Panc1 (cell line): Measurements from ENCODE around the gene NEMF. TPM values are rescaled to one million over a fixed set of nuclear protein-coding genes. Genes with fewer than 3 reads are reported as not detected.
"Not testable (repeated sequence)": the region's sequence is repeated elsewhere in the genome, so short reads cannot be mapped to it uniquely, and the experiment has no call there.

Experiments
- ATAC-seq: fragments of 200-7000 bp; cut with Tn5 transposase; 2 replicates; pipeline ENCODE4 v1.9.1; 2020; ENCODE audit warnings: mild to moderate bottlenecking, moderate library complexity
- BruUV-seq: library from RNA; stranded (reverse); fragments of 400-500 nt; replicated peaks from 2 replicates; lab custom pipeline; 2021; lab: Mats Ljungman, UMichigan
- CTCF ChIA-PET: fragments of 300-600 bp; sonication (Branson Sonifier 250); formaldehyde crosslinking; loops from one replicate; lab custom pipeline; 2022; ENCODE audit warnings: antibody characterized with exemption; lab: Charles Lee
- POLR2A ChIA-PET: fragments of 300-600 bp; sonication (Branson Sonifier 250); formaldehyde crosslinking; loops from one replicate; lab custom pipeline; 2022; ENCODE audit warnings: antibody characterized with exemption; lab: Charles Lee
- DNase-seq: peaks from one replicate; pipeline ENCODE4 v3.0.0-alpha.2; 2010; ENCODE audit warnings: low read depth, low spot score
- H3K27ac ChIP-seq: 2 replicates; pipeline ENCODE4 v1.5.1; 2011; ENCODE audit warnings: mild to moderate bottlenecking, low read length, inconsistent platforms
- H3K27me3 ChIP-seq: fragments of 200-500 bp; sonication (Bioruptor generic); 2 replicates; pipeline ENCODE4 v1.6.0; 2014; ENCODE audit warnings: low read length, inconsistent platforms; ENCODE audit not compliant: control insufficient read depth, insufficient read depth
- H3K36me3 ChIP-seq: fragments of 200-500 bp; sonication (Bioruptor generic); 2 replicates; pipeline ENCODE4 v1.5.1; 2014; ENCODE audit warnings: inconsistent platforms, mild to moderate bottlenecking, low read length, moderate library complexity; ENCODE audit not compliant: control insufficient read depth, insufficient read depth
- H3K4me1 ChIP-seq: 2 replicates; pipeline ENCODE4 v1.5.1; 2011; ENCODE audit warnings: inconsistent platforms, mild to moderate bottlenecking, low read length, moderate library complexity; ENCODE audit not compliant: control insufficient read depth, insufficient read depth
- H3K4me3 ChIP-seq, 2 experiments: 2 replicates each; pipeline ENCODE4 v1.5.1; 2011 to 2012; ENCODE audit warnings: low read depth in 2 of 2, low read length in 2 of 2, mild to moderate bottlenecking in 2 of 2, inconsistent platforms in 1 of 2, moderate library complexity in 1 of 2
- H3K9me3 ChIP-seq: fragments of 200-500 bp; sonication (Bioruptor generic); 2 replicates; pipeline ENCODE4 v1.5.1; 2014; ENCODE audit warnings: low read depth, mild to moderate bottlenecking, inconsistent platforms, low read length, moderate library complexity; ENCODE audit not compliant: control insufficient read depth, insufficient read depth
- POLR2AphosphoS5 ChIP-seq: IDR thresholded peaks from 2 replicates; pipeline ENCODE4 v1.6.1; 2012; ENCODE audit warnings: mild to moderate bottlenecking, low read depth, low read length, moderate library complexity
- SIN3A ChIP-seq: IDR thresholded peaks from 2 replicates; pipeline ENCODE4 v1.6.1; 2012; ENCODE audit warnings: low read depth, mild to moderate bottlenecking, low read length, moderate library complexity, borderline replicate concordance; ENCODE audit not compliant: insufficient read depth
- TCF7L2 ChIP-seq: IDR thresholded peaks from 2 replicates; pipeline ENCODE4 v1.6.1; 2011; ENCODE audit warnings: mild to moderate bottlenecking, low read depth, low read length, inconsistent platforms
- in situ Hi-C: cut with HindIII; loops from 2 replicates; pipeline ENCODE4 v1.10.0; 2016; ENCODE audit warnings: low sequenced_read_pairs, low pct_unique_long_range_greater_than_20kb
- intact Hi-C: fragments of 100-400 bp; cut with micrococcal nuclease; formaldehyde crosslinking; loops from one replicate; pipeline ENCODE4 v1.10.0; 2022; ENCODE audit not compliant: unreplicated experiment
- total RNA-seq: library from RNA; stranded (reverse); gene quantifications from one replicate; pipeline ENCODE4 v1.2.1, GENCODE V29; 2021; ENCODE audit not compliant: unreplicated experiment
- TF ChIP-seq, protein P1 (sequence below), 2 experiments: IDR thresholded peaks; 2 replicates each; pipeline ENCODE4 v1.6.1; 2011 to 2012; ENCODE audit warnings: low read depth in 2 of 2, control low read depth in 1 of 2, low read length in 1 of 2, mild to moderate bottlenecking in 1 of 2, moderate library complexity in 1 of 2; ENCODE audit not compliant: insufficient read depth in 1 of 2
- TF ChIP-seq, protein P2 (sequence below): fragments of 450-650 bp; IDR thresholded peaks from 2 replicates; pipeline ENCODE4 v1.5.1; 2017; ENCODE audit warnings: mild to moderate bottlenecking

NEMF gene
- total RNA-seq, 1 experiment from 2014 or later, result 38.3 TPM

DNA sequence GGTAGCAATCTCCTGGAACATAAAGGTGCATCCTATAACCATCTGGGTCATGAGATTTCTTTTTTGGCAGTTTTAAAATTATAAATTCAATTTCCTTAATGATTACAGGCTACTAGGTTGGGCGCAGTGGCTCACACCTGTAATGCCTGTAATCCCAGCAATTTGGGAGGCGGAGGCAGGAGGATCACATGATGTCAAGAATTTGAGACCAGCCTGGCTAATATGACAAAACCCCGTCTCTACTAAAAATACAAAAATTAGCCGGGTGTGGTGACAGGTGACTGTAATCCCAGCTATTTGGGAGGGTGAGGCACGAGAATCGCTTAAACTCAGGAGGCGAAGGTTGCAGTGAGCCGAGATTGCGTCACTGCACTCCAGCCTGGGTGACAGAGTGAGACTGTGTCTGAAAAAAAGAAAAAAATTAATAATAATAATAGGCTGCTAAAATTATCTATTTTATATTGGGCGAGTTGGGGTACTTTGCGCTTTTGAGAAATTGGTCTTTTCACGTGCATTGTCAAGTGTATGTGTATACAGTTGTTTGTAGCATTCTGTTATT lies 23.1 kb upstream of the NEMF start:
- Histone ChIP-seq H3K36me3 (no peaks in the 10 kb centered on the region), H3K27ac (no peak overlapping the region), H3K9me3 (no peaks in the 10 kb centered on the region), H3K27me3 (no peaks in the 10 kb centered on the region), H3K4me1 (peaks cover 8% of the 10 kb centered on the region; the same call in 1 of the 2 replicates), H3K4me3 (no peak overlapping the region)
- ChIA-PET POLR2A (no interaction called here), CTCF (no interaction called here)
- intact Hi-C loops (no loop called here), in situ Hi-C loops (no loop called here)
- BruUV-seq, result no TSS peak
- no peak for TF ChIP-seq SIN3A
- TF ChIP-seq, protein P1, sequence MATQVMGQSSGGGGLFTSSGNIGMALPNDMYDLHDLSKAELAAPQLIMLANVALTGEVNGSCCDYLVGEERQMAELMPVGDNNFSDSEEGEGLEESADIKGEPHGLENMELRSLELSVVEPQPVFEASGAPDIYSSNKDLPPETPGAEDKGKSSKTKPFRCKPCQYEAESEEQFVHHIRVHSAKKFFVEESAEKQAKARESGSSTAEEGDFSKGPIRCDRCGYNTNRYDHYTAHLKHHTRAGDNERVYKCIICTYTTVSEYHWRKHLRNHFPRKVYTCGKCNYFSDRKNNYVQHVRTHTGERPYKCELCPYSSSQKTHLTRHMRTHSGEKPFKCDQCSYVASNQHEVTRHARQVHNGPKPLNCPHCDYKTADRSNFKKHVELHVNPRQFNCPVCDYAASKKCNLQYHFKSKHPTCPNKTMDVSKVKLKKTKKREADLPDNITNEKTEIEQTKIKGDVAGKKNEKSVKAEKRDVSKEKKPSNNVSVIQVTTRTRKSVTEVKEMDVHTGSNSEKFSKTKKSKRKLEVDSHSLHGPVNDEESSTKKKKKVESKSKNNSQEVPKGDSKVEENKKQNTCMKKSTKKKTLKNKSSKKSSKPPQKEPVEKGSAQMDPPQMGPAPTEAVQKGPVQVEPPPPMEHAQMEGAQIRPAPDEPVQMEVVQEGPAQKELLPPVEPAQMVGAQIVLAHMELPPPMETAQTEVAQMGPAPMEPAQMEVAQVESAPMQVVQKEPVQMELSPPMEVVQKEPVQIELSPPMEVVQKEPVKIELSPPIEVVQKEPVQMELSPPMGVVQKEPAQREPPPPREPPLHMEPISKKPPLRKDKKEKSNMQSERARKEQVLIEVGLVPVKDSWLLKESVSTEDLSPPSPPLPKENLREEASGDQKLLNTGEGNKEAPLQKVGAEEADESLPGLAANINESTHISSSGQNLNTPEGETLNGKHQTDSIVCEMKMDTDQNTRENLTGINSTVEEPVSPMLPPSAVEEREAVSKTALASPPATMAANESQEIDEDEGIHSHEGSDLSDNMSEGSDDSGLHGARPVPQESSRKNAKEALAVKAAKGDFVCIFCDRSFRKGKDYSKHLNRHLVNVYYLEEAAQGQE (IDR thresholded peaks at IDR 0.05; ENCODE audit: insufficient read depth in 1 of 2, low read depth in 2 of 2, low read length in 1 of 2), result no peak
- no peak for TF ChIP-seq POLR2AphosphoS5
- no peak for TF ChIP-seq TCF7L2
- TF ChIP-seq, protein P2, sequence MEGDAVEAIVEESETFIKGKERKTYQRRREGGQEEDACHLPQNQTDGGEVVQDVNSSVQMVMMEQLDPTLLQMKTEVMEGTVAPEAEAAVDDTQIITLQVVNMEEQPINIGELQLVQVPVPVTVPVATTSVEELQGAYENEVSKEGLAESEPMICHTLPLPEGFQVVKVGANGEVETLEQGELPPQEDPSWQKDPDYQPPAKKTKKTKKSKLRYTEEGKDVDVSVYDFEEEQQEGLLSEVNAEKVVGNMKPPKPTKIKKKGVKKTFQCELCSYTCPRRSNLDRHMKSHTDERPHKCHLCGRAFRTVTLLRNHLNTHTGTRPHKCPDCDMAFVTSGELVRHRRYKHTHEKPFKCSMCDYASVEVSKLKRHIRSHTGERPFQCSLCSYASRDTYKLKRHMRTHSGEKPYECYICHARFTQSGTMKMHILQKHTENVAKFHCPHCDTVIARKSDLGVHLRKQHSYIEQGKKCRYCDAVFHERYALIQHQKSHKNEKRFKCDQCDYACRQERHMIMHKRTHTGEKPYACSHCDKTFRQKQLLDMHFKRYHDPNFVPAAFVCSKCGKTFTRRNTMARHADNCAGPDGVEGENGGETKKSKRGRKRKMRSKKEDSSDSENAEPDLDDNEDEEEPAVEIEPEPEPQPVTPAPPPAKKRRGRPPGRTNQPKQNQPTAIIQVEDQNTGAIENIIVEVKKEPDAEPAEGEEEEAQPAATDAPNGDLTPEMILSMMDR, result no peak
- no peak for ATAC-seq
- no peak for DNase-seq

DNA sequence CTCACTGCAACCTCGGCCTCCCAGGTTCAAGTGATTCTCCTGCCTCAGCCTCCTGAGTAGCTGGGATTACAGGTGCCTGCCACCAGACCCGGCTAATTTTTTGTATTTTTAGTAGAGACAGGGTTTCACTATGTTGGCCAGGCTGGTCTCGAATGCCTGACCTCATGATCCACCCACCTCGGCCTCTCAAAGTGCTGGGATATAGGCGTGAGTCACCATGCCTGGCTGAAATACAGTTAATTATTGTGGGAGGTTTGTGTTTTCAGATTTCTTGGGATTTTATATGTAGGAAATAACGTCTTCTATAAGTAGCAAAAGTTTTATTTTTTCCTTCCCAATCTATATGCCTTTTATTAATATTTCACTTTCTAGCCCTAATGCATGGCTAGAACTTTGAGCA lies 21.0 kb upstream of the NEMF start:
- intact Hi-C loops, H3K36me3 ChIP-seq, H3K27me3 ChIP-seq, in situ Hi-C loops, DNase-seq, CTCF ChIA-PET, H3K9me3 ChIP-seq, ATAC-seq, H3K4me3 ChIP-seq, POLR2A ChIA-PET, BruUV-seq, H3K27ac ChIP-seq, H3K4me1 ChIP-seq: not testable (repeated sequence)

DNA sequence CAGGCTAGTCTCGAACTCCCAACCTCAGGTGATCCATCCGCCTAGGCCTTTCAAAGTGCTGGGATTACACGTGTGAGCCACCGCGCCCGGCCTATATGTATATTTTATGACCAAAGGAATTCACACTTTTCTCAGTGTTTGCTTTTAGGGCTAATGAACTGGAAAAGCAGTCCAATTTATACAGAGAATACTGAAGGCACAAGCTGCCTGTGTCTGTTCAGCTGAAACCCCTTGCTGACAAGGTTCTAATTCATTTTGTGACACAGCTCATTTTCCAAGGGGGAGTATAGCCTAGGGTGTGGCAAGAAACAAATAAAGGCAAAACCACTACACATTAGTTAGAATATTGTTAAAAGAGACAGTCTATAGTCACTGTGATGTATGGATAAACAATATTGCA lies 18.3 kb upstream of the NEMF start:
- CTCF ChIA-PET, result no interaction called here

More for the DNA sequence above, 18.3 kb upstream of the NEMF start:
- intact Hi-C loops, result no loop called here
- H3K27ac ChIP-seq, result no peak overlapping the region; the same call in 1 of the 2 replicates
- H3K9me3 ChIP-seq, result no peaks in the 10 kb centered on the region
- no peaks in the 10 kb centered on the region for H3K27me3 ChIP-seq
- BruUV-seq, result no TSS peak
- ATAC-seq (no peak), DNase-seq (no peak)
- in situ Hi-C loops, result no loop called here
- POLR2A ChIA-PET, result no interaction called here
- H3K4me1 ChIP-seq, result peaks cover 9% of the 10 kb centered on the region; the same call in 1 of the 2 replicates
- TF ChIP-seq, protein P1 (IDR thresholded peaks at IDR 0.05; ENCODE audit: insufficient read depth in 1 of 2, low read depth in 2 of 2, low read length in 1 of 2), result no peak
- no peak for TF ChIP-seq TCF7L2
- TF ChIP-seq, protein P2, result no peak
- no peak for TF ChIP-seq POLR2AphosphoS5
- no peak for TF ChIP-seq SIN3A
- H3K36me3 ChIP-seq, result no peaks in the 10 kb centered on the region
- no peak overlapping the region for H3K4me3 ChIP-seq
